Neural cell (in vitro differentiated cells): ENCODE measurements around the gene TMEM164.

Experiments
- CTCF ChIP-seq: fragments of 450-650 bp; IDR thresholded peaks from 2 replicates; pipeline ENCODE4 v1.5.1; 2014; ENCODE audit warnings: antibody characterized with exemption, mild to moderate bottlenecking, moderate library complexity; ENCODE audit not compliant: poor library complexity, severe bottlenecking
- EZH2 ChIP-seq: fragments of 200-600, 300-800 bp; shearing (Covaris generic), sonication (generic); IDR thresholded peaks from 2 replicates; pipeline ENCODE4 v1.6.1; 2014; ENCODE audit warnings: antibody characterized with exemption, low read length, borderline replicate concordance, mild to moderate bottlenecking; ENCODE audit not compliant: insufficient read depth, poor library complexity, severe bottlenecking
- MXI1 ChIP-seq: fragments of 450-650 bp; conservative IDR thresholded peaks from 2 replicates; pipeline ENCODE4 v1.6.1; 2014; ENCODE audit warnings: antibody characterized with exemption, mild to moderate bottlenecking; ENCODE audit not compliant: poor library complexity, severe bottlenecking
- RAD21 ChIP-seq: fragments of 450-650 bp; conservative IDR thresholded peaks from 2 replicates; pipeline ENCODE4 v1.6.1; 2014; ENCODE audit warnings: antibody characterized with exemption, mild to moderate bottlenecking, moderate library complexity
- REST ChIP-seq: IDR thresholded peaks from 2 replicates; pipeline ENCODE4 v1.6.1; 2012; ENCODE audit warnings: borderline replicate concordance
- SMC3 ChIP-seq: fragments of 450-650 bp; conservative IDR thresholded peaks from 2 replicates; pipeline ENCODE4 v1.6.1; 2014; ENCODE audit warnings: antibody characterized with exemption, mild to moderate bottlenecking, moderate library complexity; ENCODE audit not compliant: poor library complexity
- TAF1 ChIP-seq: IDR thresholded peaks from 2 replicates; pipeline ENCODE4 v1.6.1; 2012; ENCODE audit warnings: low read depth

DNA sequence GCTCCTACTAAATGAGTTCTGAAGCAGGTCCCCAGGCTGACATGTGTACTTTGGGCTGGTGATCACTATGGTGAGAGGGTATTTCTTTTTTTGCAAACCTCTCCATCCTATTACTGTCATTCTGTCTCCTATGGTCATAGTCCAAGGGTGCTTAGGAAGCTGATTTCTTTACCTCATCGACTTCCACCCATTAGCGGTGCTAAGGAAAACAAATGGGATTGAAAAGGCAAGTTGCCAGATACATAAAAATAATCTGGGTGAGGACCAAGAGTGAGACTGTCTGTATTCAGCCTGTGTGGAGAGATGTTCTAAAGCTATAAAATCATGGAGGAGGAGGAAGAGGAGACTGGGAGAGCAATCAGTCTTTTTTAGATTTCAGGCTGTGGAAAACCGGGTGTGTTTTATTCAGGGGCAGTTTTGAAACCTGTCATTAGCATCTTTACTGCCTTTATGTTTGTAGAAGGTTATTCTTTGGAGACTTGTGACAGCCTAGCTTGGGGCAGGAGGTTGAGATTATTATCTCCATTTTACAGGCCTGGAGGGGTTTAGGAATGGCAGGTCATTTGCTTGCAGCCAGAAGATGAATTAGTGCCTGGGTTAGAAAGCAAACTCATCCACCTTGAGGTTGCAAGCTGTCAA, 1.9 kb downstream of the TMEM164 start:
- TF ChIP-seq CTCF: no peak
- no peak for TF ChIP-seq EZH2
- no peak for TF ChIP-seq MXI1
- no peak for TF ChIP-seq TAF1
- no peak for TF ChIP-seq RAD21
- TF ChIP-seq SMC3: no peak
- TF ChIP-seq REST: no peak
